ENCODE results near the gene MACROD2.

Gene MACROD2

DNA sequence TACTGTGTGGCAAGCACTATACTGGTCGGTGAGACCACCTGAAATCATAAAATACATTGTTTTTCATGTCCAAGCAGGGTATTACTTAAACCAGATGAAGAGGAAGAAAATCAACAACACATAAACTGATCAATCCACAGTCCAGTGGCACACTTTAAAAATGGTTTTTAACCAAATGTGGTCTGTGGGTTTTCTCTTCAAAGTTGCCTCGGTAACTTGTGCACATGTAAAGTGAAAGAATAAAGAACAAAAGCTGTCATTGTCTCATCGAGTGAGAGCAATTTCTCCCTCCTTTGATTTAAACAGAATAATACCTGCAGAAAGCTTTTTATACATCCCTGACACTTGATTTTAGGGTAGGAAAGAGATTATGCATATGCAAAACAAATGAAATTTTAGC is 338.4 kb downstream of the MACROD2 start:
- no peak for DNase-seq (ENCODE audit: low read depth)
- no peak overlapping the region for H3K4me3 ChIP-seq (ENCODE audit: control insufficient read depth, low read depth, low read length)

DNA sequence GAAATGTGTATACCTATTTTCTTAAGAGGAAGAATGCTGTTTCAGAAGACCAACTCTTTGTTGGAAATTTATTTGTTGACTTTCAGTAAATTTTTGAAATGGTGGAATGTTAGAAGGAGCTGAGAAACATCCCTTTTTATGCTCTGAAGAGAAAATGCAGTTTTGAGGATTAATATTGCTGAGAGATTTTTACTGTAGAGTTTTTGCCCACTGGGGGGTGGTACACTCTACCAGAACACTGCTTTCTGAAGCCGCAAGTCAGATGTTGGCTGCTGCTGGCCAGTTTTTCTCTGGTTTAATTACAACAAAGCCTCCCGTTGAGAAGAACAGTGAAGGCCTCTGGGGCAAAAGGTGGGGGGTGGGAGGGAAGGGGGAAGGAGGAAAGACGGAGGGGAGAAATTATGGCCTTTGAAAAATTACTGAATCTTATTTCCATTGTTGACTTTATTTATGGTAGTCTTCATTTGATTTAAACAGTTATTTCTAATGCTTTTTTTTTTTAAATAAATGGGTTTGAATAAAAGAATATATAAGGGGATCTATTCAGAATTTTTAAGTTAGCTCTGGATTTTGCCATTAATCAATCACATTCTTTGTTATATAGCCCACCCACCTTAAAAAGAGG is 339.1 kb downstream of the MACROD2 start:
- H3K4me3 ChIP-seq (ENCODE audit: control insufficient read depth, low read depth, low read length): no peak overlapping the region
- TF ChIP-seq, protein P1, sequence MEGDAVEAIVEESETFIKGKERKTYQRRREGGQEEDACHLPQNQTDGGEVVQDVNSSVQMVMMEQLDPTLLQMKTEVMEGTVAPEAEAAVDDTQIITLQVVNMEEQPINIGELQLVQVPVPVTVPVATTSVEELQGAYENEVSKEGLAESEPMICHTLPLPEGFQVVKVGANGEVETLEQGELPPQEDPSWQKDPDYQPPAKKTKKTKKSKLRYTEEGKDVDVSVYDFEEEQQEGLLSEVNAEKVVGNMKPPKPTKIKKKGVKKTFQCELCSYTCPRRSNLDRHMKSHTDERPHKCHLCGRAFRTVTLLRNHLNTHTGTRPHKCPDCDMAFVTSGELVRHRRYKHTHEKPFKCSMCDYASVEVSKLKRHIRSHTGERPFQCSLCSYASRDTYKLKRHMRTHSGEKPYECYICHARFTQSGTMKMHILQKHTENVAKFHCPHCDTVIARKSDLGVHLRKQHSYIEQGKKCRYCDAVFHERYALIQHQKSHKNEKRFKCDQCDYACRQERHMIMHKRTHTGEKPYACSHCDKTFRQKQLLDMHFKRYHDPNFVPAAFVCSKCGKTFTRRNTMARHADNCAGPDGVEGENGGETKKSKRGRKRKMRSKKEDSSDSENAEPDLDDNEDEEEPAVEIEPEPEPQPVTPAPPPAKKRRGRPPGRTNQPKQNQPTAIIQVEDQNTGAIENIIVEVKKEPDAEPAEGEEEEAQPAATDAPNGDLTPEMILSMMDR (conservative IDR thresholded peaks at IDR 0.05; ENCODE audit: control insufficient read depth, insufficient read depth, low read depth, low read length): peak; percentile 51
- DNase-seq (ENCODE audit: low read depth): peak; percentile 60

More for the DNA sequence above, 338.4 kb downstream of the MACROD2 start:
- TF ChIP-seq, protein P1 (conservative IDR thresholded peaks at IDR 0.05; ENCODE audit: control insufficient read depth, insufficient read depth, low read depth, low read length): no peak

DNA sequence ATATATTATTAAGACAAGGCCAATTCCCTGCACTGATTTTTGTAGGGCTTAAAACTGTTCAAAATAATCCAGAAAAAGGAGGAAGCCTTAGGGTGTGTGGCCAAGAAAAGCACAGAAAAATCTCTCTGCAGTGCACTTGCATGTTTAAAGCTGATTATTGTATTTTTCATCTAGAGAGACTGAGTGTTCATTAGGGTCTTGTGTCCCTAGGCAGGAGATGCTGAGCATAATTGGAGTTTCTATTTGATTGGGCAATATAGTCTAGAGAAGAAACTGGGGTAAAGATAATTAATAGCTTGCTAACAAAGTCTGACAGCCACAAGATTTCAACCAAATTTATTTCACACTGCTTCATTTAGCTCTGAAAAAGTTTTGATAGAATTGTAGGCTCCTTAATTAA is 339.7 kb downstream of the MACROD2 start:
- H3K4me3 ChIP-seq (ENCODE audit: control insufficient read depth, low read depth, low read length): no peak overlapping the region
- no peak for DNase-seq (ENCODE audit: low read depth)
- TF ChIP-seq, protein P1 (conservative IDR thresholded peaks at IDR 0.05; ENCODE audit: control insufficient read depth, insufficient read depth, low read depth, low read length): no peak

DNA sequence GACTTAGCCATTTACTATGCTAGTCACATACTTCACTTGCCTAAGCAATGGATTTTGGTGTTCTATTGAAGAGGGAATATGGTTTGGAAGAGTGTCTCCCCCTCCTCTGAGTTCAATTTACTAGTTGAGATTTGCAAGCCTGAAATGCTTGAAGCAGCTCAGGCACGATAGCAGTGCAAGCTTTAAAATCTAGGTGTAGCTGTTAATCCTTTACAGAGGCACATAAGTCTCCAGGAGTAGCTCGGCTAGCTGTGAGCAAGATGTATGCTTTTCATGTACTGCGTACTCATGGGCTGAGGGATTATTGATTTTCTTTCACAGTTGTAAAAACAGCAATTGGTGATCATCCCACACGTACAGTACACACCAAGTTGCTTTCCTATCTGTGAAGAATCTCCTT is 341.4 kb downstream of the MACROD2 start:
- TF ChIP-seq, protein P1 (conservative IDR thresholded peaks at IDR 0.05; ENCODE audit: control insufficient read depth, insufficient read depth, low read depth, low read length): no peak
- peak; percentile 26 for DNase-seq (ENCODE audit: low read depth)
- peak overlapping the region; percentile 64 for H3K4me3 ChIP-seq (ENCODE audit: control insufficient read depth, low read depth, low read length)

DNA sequence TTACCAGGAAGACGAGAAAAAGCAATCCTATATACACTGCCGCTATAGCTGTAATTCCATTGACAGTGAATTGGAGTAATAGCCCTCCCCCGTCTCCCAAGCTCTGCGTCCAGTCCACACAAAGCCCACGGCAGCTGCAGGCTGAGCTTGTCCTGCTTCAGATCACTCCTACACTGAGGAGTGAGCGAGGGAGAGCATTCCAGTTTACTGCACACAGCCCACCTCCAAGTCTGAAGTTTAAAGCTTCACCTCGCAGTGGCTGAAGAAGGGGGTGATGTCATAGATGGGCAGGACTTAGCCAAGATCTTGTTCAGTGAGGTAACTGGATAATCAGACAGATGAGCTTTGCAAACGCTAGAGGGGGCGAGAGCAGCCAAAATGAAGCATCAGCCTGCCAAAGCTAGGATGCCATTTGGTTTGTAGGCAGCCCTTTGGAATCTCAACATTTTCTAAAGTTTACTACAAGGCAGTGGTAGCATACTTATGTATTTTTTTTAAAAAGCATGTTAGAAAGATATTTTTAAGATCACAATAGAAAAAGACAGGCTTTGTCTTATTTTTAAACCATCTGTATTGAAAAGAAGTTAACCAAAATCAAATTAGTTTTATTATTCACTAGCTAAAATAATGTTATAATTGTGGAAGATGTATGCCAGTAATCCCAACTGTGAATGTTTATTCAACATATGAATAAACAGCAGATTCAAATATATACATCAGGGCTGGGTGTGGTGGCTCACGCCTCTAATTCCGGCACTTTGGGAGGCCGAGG is 342.3 kb downstream of the MACROD2 start, which contains the start of gene FLRT3:
Gene FLRT3 (minus strand): TSS at position 213 of the 772 bp plus-strand sequence. CDS start 10,106 bp downstream, outside the sequence.
- peak; percentile 96 for DNase-seq (ENCODE audit: low read depth)
- peak within 1 kb of the TSS; percentile 64 for H3K4me3 ChIP-seq (ENCODE audit: control insufficient read depth, low read depth, low read length)
- TF ChIP-seq, protein P1 (conservative IDR thresholded peaks at IDR 0.05; ENCODE audit: control insufficient read depth, insufficient read depth, low read depth, low read length): peak; percentile 89

DNA sequence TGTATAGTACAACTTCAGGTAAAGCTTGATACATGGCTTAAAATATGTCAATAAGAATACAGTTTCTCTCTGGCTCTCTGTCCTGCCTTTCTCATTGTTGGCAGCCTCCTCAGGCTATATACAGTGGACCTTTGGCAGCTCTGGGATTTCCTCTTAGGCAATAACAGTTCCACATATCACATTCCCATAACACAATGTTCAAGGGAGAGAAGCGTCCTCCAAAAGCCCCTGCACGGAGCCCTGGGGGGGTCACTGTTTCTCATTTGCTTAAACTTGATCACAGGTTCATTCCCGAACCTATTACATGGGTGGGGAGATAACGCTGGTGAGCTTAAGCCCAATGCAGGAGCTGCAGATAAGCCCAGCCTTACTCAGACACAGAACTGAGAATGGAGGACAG is 346.5 kb downstream of the MACROD2 start:
- H3K4me3 ChIP-seq (ENCODE audit: control insufficient read depth, low read depth, low read length): no peak overlapping the region
- TF ChIP-seq, protein P1 (conservative IDR thresholded peaks at IDR 0.05; ENCODE audit: control insufficient read depth, insufficient read depth, low read depth, low read length): no peak
- DNase-seq (ENCODE audit: low read depth): peak; percentile 10
